PFSK-1 (cell line): ENCODE measurements around the gene MRPL28.

Source experiments
- FOXP2 ChIP-seq: optimal IDR thresholded peaks from 2 replicates; pipeline ENCODE3; 2011; ENCODE audit warnings: borderline replicate concordance, control low read depth, inconsistent platforms; ENCODE audit not compliant: insufficient read depth; ENCODE audit errors: extremely low read length, extremely low read depth
- POLR2AphosphoS5 ChIP-seq: IDR thresholded peaks from 2 replicates; pipeline ENCODE4 v1.6.1; 2012; ENCODE audit warnings: low read depth, mild to moderate bottlenecking, control low read depth, low read length, moderate library complexity
- SIN3A ChIP-seq: IDR thresholded peaks from 2 replicates; pipeline ENCODE4 v1.6.1; 2012; ENCODE audit warnings: mild to moderate bottlenecking, low read length, moderate library complexity, borderline replicate concordance; ENCODE audit not compliant: insufficient read depth
- TAF1 ChIP-seq: IDR thresholded peaks from 2 replicates; pipeline ENCODE4 v1.6.1; 2012; ENCODE audit warnings: low read length, control low read depth, borderline replicate concordance; ENCODE audit not compliant: insufficient read depth
- TF ChIP-seq, protein P1 (sequence below), 2 experiments: IDR thresholded peaks; 2 replicates each; pipeline versions ENCODE4 v1.6.1 to v1.8.0; 2011 to 2012; ENCODE audit warnings: low read depth in 2 of 2, low read length in 2 of 2, control low read depth in 1 of 2, inconsistent platforms in 1 of 2, mild to moderate bottlenecking in 1 of 2, moderate library complexity in 1 of 2; ENCODE audit not compliant: insufficient read depth in 1 of 2

MRPL28 gene

GRCh38 chr16:361872-362701 is 8.3 kb downstream of the MRPL28 start:
- TF ChIP-seq, protein P1, sequence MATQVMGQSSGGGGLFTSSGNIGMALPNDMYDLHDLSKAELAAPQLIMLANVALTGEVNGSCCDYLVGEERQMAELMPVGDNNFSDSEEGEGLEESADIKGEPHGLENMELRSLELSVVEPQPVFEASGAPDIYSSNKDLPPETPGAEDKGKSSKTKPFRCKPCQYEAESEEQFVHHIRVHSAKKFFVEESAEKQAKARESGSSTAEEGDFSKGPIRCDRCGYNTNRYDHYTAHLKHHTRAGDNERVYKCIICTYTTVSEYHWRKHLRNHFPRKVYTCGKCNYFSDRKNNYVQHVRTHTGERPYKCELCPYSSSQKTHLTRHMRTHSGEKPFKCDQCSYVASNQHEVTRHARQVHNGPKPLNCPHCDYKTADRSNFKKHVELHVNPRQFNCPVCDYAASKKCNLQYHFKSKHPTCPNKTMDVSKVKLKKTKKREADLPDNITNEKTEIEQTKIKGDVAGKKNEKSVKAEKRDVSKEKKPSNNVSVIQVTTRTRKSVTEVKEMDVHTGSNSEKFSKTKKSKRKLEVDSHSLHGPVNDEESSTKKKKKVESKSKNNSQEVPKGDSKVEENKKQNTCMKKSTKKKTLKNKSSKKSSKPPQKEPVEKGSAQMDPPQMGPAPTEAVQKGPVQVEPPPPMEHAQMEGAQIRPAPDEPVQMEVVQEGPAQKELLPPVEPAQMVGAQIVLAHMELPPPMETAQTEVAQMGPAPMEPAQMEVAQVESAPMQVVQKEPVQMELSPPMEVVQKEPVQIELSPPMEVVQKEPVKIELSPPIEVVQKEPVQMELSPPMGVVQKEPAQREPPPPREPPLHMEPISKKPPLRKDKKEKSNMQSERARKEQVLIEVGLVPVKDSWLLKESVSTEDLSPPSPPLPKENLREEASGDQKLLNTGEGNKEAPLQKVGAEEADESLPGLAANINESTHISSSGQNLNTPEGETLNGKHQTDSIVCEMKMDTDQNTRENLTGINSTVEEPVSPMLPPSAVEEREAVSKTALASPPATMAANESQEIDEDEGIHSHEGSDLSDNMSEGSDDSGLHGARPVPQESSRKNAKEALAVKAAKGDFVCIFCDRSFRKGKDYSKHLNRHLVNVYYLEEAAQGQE (IDR thresholded peaks at IDR 0.05; ENCODE audit: insufficient read depth in 1 of 2, low read depth in 2 of 2, low read length in 2 of 2) = no peak
- TF ChIP-seq SIN3A = no peak
- no peak for TF ChIP-seq FOXP2
- no peak for TF ChIP-seq POLR2AphosphoS5
- TF ChIP-seq TAF1 = no peak

DNA sequence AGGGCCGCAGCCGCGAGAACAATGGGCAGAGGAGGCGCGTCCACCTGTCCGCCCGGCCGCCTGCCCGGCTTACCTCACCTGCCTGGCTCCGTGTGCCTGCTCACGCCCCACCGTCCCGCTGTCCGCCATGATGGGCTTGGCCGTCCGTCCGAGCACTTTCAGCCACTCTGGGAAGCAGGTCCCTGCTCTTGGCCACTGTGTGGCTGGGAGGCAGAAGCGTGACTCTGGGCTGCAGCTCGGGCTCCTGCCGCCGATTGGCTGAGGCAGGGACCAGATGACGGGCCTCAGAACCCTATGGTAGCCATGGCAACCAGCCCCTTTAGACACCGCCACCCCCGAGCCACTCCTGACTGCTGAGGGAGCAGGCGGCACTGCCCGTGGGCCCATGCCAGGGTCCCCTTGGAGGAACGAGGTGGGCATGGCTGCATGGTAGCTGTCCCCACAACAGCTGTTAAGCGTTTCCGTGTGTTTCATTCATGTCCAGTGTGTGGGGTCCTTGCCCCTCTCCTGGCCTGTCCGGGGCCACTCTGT is 8.9 kb downstream of the MRPL28 start:
- TF ChIP-seq POLR2AphosphoS5 = no peak
- TF ChIP-seq TAF1 = no peak
- TF ChIP-seq, protein P1 (IDR thresholded peaks at IDR 0.05; ENCODE audit: insufficient read depth in 1 of 2, low read depth in 2 of 2, low read length in 2 of 2) = no peak
- no peak for TF ChIP-seq FOXP2
- TF ChIP-seq SIN3A = no peak

DNA sequence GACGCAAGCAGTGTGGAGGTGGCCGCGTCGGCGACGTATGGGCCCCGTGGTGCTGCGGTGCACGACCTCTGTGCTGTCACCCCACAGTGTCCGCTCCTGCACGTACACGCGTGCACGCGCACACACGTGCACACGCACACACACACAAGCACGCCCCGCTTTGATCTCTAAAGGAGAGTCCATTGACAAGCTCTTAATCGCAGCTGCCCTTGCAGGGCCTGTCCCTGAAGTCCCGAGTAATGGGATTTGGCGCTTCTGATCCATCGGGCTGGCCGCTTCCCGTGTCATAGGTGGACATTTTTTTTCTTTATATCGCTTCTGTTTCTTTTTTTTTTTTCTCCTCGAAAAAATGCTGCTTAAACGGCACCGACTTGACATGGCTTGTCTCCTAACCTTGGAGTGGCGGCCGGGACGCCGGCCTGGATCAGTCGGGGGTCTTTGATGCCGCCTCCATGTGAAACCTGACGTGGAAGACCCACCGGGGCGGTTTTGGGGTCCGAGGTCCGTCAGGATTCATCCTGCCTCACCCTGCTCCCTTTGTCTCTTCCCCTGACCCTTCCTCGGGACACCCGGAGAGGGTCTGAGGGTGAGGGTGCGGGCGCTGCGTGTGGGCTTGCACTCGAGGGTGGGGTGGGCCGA is 9.5 kb downstream of the MRPL28 start:
- no peak for TF ChIP-seq SIN3A
- TF ChIP-seq, protein P1 (IDR thresholded peaks at IDR 0.05; ENCODE audit: insufficient read depth in 1 of 2, low read depth in 2 of 2, low read length in 2 of 2) = no peak
- no peak for TF ChIP-seq POLR2AphosphoS5
- no peak for TF ChIP-seq TAF1
- TF ChIP-seq FOXP2 = no peak

DNA sequence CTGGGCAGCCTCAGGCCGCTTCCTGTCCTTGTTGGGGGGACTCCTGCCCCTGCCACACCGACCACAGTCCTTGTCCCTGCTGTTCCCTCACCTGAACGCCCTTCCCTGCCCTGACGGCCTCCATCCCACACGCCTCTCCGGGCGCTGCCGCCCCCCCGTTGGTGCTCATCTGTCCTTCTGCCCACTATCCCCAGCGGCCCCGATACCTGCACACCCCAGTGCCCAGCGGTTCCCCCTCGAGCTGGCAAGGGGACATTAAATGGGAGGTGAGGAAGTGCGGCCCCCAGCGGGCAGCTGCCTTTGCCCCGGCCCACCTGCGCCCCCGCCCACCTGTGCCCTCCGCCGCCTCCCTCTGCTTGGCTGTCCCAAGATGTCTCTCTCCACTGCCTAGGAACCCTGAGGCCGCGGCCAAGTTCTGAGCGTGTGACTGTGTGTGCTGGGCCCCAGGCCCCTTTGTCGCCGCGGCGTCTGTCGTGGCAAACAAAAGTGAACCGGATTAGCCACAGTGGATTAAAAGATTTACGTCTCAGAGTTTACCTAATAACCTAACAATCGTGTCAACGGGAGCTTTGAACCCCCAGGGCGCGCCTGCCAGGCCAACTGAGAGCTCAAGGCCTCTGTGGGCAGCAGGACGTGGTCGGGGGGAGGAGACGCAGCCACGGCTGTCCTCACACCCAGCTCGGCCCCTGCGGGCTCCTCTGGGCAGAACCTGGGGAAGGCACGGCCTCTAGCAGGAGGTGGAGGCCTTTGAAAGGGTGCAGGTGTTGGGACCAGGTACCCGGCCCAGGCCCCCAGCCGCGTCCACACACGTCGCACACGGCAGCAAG is 10.3 kb downstream of the MRPL28 start:
- TF ChIP-seq TAF1 = no peak
- TF ChIP-seq, protein P1 (IDR thresholded peaks at IDR 0.05; ENCODE audit: insufficient read depth in 1 of 2, low read depth in 2 of 2, low read length in 2 of 2) = no peak
